T follicular helper cell (primary cell): ENCODE data around the gene OR4D9.
"Not testable (repeated sequence)": the region's sequence is repeated elsewhere in the genome, so short reads cannot be mapped to it uniquely, and the experiment has no call there.

ENCODE experiments used
- DNase-seq: peaks from one replicate; pipeline ENCODE4 v3.0.0-alpha.2; 2020; ENCODE audit warnings: low read depth
- total RNA-seq, 2 experiments: gene quantifications; one replicate each; lab custom pipeline; 2026; lab: John Stamatoyannopoulos, UW

OR4D9 gene
- 0 reads per million in 2 experiments for total RNA-seq

- no peak for DNase-seq
These were observed at the start of gene OR4D9 for GRCh38 chr11:59510941-59511589. TSS of gene OR4D9 (plus strand) at chr11:59511539. CDS start at chr11:59514913, 3,374 bp downstream.

DNA sequence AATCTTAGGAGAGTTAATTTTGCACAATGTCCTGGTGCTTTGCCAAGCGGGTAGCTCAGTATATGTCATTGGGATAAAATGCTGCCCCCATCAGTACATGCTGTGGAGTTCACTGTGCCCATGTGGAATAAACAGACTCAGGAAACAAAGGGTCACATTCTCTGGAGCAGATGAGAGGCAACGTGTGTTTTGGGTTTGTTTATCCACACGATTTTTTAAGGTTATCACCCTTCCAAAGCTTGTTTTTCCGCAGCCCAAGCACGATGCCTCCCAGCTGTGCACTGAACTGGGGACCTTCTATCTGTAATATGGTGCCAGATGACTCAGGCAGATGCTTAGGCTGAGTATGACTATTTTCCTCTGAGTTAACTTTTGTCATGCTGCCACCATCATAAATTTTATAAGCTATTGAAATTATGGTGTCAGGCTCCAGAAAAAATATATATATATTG is 48.1 kb upstream of the OR4D9 start:
- DNase-seq, result no peak

DNA sequence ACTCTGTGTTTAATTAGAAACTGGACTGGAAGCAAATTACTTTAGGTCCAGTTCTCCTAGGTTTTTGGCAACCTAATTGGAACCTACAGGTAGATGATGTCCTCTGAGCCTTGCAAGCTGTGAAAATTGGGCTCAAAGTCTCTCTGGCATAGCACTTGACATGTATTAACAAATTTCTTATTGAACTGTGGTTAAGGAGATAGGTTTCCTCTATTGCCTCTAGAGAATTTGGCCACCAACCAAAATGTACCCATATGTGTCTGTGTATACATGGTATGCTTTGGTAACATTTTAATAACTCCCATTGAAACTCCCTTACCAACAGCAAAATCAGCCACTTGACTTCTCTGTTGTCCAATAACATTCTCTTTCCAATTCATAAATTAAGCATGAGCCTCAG is 38.3 kb upstream of the OR4D9 start, which contains the start of gene OR4D10:
OR4D10 (plus strand) TSS at position 301 of the 400 bp plus-strand sequence. CDS start 4,115 bp downstream, outside the sequence.
- no peak for DNase-seq

DNA sequence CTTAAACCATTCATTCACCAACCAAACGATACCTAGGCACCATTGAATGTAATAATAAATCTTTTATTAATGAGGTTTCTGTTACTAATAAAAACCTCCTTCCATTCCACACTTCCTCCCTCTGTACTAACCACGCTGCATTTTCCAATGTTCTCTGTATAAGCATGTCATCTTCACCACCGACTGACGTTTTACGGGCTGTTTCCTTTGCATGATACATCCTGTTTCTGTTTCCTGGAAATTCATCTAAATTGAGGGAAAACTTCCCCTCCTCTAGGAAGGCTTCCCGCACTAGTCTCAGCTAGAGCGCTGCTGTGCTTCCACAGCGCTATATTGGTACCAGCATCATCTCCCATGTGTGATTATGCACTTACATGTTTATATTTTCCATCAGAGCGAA is 36.2 kb upstream of the OR4D9 start:
- no peak for DNase-seq

GRCh38 chr11:59479906-59480305 is 31.4 kb upstream of the OR4D9 start:
- no peak for DNase-seq

DNA sequence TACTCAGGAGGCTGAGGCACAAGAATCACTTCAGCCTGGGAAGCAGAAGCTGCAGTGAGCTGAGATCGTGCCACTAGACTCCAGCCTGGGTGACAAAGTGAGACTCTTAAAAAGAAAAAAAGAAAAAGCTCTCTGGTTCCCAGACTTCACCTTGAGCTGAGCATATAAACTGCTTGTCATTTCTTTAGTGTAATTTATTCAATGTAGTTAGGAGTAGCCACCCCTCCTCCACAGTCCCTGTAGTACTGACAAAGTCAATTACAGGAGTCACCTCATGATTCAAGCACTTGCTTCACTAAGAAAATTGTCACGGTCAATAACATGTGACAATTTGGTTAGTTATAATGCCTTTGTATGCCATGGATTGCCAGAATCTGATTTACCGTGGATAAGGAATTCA is 31.0 kb upstream of the OR4D9 start:
- no peak for DNase-seq

DNA sequence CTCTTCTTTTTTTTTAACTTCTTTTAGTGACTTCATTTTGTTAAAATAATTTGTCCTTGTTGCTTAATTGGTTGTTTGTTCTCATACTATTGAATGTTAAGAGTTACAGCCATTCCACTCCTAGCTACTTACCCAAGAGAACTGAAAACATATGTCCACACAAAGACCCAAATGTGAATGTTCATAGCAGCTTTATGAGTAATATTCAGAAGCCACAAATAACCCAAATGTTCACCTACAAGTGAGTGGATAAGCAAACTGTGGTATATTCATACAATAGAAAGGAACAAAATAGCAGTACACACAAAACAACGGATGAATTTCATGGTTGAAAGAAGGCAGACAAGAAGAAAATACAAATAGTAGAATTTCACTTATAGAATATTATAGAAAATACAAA is 9.4 kb upstream of the OR4D9 start:
- DNase-seq, result no peak

- DNase-seq, result no peak
These were observed 8.1 kb upstream of the OR4D9 start, which contains the start of gene OR4D11 for GRCh38 chr11:59503276-59503675. TSS of gene OR4D11 (plus strand) at chr11:59503576. CDS start at chr11:59503576, 0 bp downstream.

GRCh38 chr11:59511675-59512074 is 336 bp downstream of the OR4D9 start:
- DNase-seq, result no peak

DNA sequence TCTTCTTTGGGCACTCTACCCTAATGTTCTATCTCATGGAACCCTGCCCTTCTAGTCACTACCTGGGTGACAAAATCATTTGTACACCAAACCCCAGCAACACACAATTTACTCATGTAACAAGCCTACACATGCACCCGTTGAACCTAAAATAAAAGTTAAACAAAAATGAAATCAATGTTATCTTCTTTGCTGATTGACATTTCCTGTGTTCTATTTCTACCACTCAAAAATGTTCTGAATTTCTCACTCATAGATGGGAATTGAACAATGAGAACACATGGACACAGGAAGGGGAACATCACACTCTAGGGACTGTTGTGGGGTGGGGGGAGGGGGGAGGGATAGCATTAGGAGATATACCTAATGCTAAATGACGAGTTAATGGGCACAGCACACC is 8.8 kb downstream of the OR4D9 start:
- not testable (repeated sequence) for DNase-seq

GRCh38 chr11:59520741-59521140 is 9.4 kb downstream of the OR4D9 start:
- no peak for DNase-seq

GRCh38 chr11:59523541-59523940 is 12.2 kb downstream of the OR4D9 start:
- no peak for DNase-seq

DNA sequence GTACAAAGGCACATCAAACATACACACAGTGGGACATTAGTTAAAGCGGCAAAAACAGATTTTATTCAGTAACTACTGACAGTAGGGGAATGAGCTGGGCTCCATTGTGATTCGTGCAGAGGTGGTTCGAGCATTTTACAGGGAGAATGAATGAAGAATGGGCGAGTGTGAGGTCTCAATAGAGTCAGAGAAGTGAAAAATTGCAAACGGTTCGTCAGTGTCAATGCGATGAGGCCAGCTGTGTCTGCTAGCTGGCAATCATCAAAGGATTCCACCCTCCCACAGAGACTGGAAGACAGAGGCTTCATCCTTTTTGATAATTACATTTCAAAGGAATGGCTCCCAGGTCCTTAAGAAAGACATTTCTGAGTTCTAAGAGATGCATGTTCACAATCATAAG is 17.4 kb downstream of the OR4D9 start:
- no peak for DNase-seq

DNA sequence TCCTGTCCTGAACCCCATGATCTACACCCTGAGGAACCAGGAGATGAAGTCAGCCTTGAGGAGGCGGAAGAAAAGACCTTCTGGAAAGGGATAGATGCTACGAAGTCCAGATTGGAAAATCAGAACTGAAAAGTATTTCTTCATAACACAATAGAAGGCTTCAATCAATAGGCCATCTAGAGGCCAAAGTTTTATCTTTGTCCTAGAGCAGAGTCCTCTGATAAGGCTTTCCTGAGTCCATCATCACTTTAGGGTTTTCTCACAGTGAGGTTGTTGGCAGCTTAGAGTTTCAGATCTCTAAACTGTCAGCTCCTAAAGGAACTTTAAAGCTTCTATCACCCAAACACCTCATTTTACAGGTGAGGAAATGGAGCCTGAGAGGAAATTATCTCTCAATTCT is 21.3 kb downstream of the OR4D9 start:
- DNase-seq, result no peak

- no peak for DNase-seq
These were observed 23.3 kb downstream of the OR4D9 start for GRCh38 chr11:59534676-59535075.

DNA sequence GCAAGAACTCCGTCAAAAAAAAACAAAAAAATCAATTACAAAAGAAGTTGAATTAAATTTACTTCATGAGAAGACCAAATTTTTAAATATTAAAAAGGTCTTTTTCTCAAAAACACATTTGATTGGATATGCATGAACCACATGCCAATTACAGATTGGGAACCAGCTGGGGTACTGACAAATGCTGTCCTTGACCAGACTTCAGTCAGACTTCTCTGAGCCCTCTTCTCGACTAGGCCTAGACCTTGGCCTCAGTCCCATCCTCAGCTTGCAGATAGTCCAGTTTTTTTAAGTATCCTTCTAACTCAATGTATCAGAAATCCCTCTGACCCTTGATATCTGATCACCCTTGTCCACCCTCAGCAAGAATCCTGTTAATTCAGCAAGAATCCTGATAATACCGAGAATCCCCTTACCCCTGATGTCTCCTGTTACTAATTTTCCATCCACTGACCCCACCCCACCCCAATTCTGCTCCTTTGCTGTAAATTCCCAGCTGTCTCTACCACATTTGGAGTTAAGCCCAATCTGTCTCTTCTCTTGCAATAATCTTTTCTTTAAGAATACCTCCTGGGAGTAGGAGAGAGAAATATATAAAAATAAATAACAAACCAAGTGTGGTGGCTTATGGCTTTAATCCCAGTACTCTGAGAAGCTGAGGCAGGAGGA is 30.9 kb downstream of the OR4D9 start:
- DNase-seq, result no peak

DNA sequence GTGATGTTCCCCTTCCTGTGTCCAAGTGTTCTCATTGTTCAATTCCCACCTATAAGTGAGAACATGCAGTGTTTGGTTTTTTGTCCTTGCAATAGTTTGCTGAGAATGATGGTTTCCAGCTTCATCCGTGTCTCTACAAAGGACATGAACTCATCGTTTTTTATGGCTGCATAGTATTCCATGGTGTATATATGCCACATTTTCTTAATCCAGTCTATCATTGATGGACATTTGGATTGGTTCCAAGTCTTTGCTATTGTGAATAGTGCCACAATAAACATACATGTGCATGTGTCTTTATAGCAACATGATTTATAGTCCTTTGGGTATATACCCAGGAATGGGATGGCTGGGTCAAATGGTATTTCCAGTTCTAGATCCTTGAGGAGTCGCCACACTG is 32.4 kb downstream of the OR4D9 start:
- not testable (repeated sequence) for DNase-seq

DNA sequence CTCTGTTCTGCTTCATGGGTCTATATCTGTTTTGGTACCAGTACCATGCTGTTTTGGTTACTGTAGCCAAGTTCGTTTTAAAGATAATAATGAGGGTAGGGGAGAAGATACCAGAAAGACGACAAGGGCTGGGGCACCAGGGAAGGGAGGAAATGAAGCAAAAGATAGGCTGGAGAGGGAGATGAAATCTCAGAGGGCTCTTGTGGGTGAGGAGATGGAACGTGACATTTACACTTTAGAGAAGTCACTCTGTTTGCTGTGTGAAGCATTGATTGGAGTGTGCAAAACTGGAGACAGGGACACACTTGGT is 33.5 kb downstream of the OR4D9 start:
- no peak for DNase-seq

- no peak for DNase-seq
These were observed 34.1 kb downstream of the OR4D9 start for GRCh38 chr11:59545179-59546020.

DNA sequence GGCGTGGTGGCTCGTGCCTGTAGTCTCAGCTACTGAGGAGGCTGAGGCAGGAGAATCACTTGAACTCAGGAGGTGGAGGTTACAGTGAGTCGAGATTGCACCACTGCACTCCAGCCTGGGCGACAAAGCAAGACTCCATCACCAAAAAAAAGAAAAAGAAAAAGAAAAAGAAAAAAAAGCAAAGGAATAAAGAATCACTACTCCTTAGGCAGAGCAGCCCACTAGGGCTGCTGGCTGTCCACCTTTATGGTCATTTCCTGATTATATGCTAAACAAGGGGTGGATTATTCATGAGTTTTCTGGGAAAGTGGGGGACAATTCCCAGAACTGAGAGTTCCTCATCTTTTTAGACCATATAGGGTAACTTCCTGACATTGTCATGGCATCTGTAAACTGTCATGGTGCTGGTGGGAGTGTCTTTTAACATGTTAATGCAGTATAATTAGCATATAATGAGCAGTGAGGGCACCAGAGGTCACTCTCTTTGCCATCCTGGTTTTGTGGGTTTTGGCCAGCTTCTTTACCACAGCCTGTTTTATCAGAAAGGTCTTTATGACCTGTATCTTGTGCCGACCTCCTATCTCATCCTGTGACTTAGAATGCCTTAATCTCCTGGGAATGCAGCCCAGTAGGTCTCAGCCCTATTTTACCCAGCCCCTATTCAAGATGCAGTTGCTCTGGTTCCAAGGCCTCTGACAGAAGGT is 36.4 kb downstream of the OR4D9 start:
- DNase-seq, result not testable (repeated sequence)

DNA sequence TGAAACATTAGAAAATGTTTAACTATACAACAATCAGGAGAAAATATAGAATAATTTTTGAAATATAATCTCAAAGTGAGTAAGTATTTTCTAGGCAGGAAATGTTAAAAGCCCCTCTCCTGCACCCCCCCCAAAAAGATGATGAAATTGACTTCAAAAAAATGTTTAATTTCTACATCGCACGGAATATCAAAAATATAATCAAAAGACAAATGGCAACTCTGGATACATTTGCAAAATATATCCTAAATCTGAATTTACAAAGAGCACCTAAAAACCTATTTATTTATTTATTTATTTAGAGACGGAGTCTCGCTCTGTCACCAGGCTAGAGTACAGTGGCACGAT is 36.9 kb downstream of the OR4D9 start:
- DNase-seq, result no peak

DNA sequence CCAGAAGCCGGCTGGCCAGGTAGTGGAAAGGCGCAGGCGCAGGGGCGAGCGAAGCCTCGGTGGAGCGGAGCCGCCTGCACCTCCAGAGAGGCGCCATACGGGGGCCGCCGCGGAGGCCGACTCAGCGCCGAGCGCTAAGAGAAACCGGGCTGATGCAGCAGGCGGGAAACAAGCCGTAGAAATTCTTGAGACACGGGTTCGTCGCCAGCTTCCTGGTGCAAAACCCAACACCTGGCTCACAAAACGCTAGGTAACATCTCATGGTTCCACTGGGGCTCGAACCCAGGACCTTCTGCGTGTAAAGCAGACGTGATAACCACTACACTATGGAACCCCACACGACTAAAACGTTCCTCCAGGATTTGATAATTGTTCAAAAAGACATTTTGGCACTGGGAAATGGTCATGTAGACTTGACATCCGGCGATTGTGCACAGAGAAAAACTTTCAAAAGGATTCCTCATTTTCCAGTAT is 39.1 kb downstream of the OR4D9 start:
- peak; percentile 74 for DNase-seq
